Transverse colon (tissue), 3 donors: ENCODE data around the gene NUP93.

Source experiments
- CTCF ChIP-seq, 5 experiments: fragments of 200-600 bp in 3 of 5; fragments of 450-650 bp in 2 of 5; sonication (generic) in 3 of 5; IDR thresholded peaks; 1 replicate in 2 of 5; 2 replicates in 3 of 5; pipeline ENCODE4 v1.5.1; 2016 to 2017; ENCODE audit warnings: antibody characterized with exemption in 5 of 5, inconsistent platforms in 3 of 5, mild to moderate bottlenecking in 2 of 5, moderate library complexity in 1 of 5
- EP300 ChIP-seq: sonication (generic); formaldehyde crosslinking; IDR thresholded peaks from one replicate; pipeline ENCODE4 v1.6.1; 2017; ENCODE audit warnings: antibody characterized with exemption, low read depth

- TF ChIP-seq EP300 (no peak), CTCF (IDR thresholded peaks at IDR 0.05) (no peak)
These were observed 44.9 kb upstream of the NUP93 start for GRCh38 chr16:56684926-56685590.
